Measurements from ENCODE around the gene GZMA.

- TF ChIP-seq POLR2A (IDR thresholded peaks at IDR 0.05) = no peak
- no peak for TF ChIP-seq CTCF (IDR thresholded peaks at IDR 0.05)
Observed at GRCh38 chr5:55064523-55064922, 37.9 kb upstream of the GZMA start.
